Fibroblast of mammary gland (primary cell): ENCODE measurements around the gene TJP1.

ENCODE experiments used
- DNase-seq: peaks from one replicate; pipeline ENCODE4 v3.0.0-alpha.2; 2010; ENCODE audit warnings: low read depth
- H3K4me3 ChIP-seq: 2 replicates; pipeline ENCODE4 v1.5.1; 2011; ENCODE audit warnings: low read depth, mild to moderate bottlenecking, low read length, moderate library complexity; ENCODE audit not compliant: control insufficient read depth
- TF ChIP-seq, protein P1 (sequence below): conservative IDR thresholded peaks from 2 replicates; pipeline ENCODE4 v1.5.1; 2011; ENCODE audit warnings: low read depth, low read length, inconsistent platforms; ENCODE audit not compliant: control insufficient read depth, insufficient read depth

TJP1 gene

DNA sequence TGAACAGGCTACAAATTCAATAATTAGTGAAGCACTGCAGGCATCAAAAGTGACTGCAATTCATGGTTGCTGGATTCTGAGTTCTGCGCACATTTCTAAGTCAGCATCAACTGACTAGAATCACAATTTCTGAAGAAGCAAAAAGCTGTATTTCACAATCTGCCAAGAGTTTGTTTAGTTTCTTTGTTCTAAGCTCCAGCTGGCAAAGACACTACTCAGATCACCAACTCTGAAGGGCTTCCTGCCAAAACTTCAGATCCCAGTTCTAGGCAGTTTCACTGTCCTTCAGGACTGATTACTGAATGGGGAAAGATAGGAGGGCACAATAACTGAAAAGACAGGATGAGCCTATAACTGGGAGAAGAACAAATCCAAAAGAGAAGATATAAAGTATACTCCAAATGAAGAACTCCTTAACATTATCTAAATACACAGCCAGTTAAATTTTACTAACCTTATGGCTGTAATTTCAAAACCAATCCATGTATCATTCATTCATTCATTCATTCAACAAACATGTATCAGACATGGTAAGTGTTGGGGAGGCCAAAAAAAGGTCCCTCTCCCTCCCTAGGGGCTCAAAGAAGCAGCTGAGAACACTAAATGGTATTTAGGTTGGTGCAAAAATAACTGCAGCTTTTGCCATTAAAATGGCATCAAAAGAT lies 17.1 kb downstream of the TJP1 start:
- peak; percentile 90 for DNase-seq
- H3K4me3 ChIP-seq: no peak overlapping the region
- TF ChIP-seq, protein P1, sequence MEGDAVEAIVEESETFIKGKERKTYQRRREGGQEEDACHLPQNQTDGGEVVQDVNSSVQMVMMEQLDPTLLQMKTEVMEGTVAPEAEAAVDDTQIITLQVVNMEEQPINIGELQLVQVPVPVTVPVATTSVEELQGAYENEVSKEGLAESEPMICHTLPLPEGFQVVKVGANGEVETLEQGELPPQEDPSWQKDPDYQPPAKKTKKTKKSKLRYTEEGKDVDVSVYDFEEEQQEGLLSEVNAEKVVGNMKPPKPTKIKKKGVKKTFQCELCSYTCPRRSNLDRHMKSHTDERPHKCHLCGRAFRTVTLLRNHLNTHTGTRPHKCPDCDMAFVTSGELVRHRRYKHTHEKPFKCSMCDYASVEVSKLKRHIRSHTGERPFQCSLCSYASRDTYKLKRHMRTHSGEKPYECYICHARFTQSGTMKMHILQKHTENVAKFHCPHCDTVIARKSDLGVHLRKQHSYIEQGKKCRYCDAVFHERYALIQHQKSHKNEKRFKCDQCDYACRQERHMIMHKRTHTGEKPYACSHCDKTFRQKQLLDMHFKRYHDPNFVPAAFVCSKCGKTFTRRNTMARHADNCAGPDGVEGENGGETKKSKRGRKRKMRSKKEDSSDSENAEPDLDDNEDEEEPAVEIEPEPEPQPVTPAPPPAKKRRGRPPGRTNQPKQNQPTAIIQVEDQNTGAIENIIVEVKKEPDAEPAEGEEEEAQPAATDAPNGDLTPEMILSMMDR: no peak

DNA sequence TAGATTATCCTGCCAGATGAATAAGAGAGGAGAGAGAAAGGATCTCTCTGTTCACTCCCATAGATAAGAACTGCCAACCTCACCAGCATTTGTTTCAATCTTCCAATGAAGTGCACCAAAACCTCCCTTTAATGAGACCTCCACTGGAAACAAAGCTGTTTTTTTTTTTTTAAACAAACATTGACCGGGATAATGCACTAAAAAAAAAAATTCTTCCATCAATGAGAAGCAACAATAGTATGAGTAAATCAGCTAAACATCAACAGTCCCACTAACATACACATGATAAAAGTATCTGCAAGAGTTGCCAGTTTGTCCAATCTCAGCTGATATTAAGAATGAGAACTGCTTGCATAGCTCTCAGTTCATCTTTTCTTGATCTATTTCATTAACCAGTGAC lies 19.9 kb downstream of the TJP1 start:
- no peak overlapping the region for H3K4me3 ChIP-seq
- TF ChIP-seq, protein P1: no peak
- no peak for DNase-seq

DNA sequence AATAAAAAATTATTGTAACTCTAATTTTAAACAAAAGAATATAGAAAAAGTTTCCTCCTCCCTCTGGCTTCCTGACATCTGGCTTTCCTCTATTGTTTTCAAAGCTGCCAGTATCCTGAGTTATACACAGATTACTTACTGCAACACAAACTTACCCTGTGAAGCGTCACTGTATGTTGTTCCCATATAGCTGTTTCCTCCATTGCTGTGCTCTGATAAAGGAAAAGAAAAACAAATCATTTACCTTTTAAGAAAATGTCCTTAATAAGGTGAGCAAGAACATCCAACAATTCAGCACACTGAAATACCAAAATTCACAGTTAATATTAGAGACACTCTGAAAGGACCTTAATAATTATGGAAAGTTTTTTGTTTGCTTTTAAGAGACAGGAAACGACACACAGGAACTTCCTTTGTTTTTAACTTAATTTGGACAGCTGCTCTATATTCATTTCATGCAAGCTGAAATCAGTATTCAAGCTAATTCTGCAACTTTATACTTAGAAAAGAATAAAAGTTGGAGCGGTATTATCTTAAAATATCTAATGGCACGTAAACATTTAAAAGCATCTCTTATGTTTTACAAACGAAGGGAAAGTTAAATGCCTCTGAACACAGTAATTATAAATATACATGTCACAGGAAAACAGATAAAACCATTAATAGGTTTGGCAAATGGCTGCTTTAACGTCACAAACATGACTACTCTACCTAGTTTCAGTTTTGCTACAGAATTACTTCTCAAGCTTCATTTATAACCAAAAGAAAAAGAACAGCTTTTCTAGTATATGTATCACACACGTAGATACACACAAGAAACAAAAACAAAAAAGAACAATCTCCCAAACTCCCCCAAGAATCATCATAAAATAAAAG lies 21.5 kb downstream of the TJP1 start:
- H3K4me3 ChIP-seq: no peak overlapping the region
- TF ChIP-seq, protein P1: no peak
- DNase-seq: no peak

DNA sequence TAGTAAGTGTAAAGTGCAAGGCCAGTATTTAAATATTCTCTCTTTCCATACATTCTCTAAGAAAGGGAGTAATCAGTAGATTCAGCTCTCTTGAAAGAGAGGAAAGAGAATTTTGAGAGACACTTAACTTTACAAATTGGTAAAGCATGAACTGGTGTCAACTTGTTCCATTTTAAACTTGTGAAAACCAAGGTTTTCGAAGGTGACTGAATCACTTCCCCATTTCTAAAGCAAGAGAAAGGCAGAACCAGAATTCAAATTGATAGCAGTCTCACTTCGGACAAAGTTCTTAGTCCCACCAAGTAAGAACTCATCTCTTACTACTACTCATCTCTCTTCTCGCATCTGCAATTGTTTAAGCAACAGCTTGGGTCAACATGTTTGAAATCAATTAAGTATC lies 22.4 kb downstream of the TJP1 start:
- TF ChIP-seq, protein P1: no peak
- no peak overlapping the region for H3K4me3 ChIP-seq
- no peak for DNase-seq

DNA sequence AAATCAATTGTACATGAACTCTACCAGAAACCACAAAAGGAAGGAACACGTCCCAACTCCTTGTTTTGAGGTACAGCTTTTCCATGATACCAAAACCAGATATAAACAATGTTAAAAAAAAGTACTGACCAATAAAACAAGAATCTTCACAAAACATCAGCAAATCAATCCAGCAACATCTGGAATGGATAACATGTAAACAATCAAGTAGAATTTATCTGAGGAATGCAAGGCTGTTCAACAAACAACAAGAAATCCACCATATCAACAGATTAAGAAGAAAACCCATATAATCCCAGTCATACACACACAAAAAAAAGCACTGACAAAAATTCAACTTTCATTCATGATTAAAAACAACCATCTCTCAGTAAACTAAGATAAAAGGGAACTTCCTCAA lies 26.7 kb downstream of the TJP1 start:
- H3K4me3 ChIP-seq: no peak overlapping the region
- DNase-seq: no peak
- TF ChIP-seq, protein P1: no peak

DNA sequence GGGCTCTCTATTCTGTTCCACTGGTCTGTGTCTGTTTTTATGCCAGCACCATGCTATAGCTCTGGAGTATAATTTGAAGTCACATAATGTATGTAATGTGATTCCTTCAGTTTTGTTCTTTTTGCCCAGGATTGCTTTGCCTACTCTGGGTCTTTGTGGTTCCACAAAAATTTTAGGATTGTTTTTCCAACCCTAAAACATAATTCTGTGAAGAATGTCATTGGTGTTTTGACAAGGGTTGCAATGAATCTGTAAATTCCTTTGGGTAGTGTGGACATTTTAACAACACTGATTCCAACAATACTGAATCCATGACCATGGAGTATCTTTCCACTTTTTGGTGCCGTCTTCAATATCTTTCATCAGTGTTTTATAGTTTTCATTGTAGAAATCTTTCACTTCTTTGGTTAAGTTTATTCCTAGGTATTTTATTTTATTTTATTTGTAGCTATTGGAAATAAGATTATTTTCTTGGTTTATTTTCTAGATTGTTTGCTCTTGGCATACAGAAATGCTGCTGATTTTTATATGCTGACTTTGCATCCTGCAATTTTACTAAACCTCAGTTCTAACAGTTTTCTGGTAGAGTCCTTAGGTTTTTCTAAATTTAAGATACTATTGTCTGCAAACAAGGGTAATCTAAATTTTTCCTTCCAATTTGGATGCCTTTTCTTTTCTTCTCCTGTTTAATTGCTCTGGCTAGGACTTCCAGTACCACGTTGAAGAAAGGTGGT lies 29.7 kb downstream of the TJP1 start:
- no peak for DNase-seq
- no peak overlapping the region for H3K4me3 ChIP-seq
- TF ChIP-seq, protein P1: no peak
